Fibroblast of pulmonary artery (primary cell): ENCODE data around the gene TMEM182.
A peak's percentile ranks its signal among the peaks of the same experiment; 100 is the strongest.

Experiments
- DNase-seq: peaks from one replicate; pipeline ENCODE4 v3.0.0-alpha.2; 2010; ENCODE audit warnings: low read depth
- H3K4me3 ChIP-seq: replicated peaks from 2 replicates; pipeline ENCODE4 v1.5.1; 2011; ENCODE audit warnings: low read depth, mild to moderate bottlenecking, control low read depth, low read length, moderate library complexity
- TF ChIP-seq, protein P1 (sequence below): IDR thresholded peaks from 2 replicates; pipeline ENCODE4 v1.5.1; 2011; ENCODE audit warnings: mild to moderate bottlenecking, control low read depth, low read length, inconsistent platforms; ENCODE audit errors: missing control alignments

Gene TMEM182

GRCh38 chr2:102798181-102798580 is 36.4 kb downstream of the TMEM182 start:
- DNase-seq = no peak
- no peak overlapping the region for H3K4me3 ChIP-seq
- TF ChIP-seq, protein P1, sequence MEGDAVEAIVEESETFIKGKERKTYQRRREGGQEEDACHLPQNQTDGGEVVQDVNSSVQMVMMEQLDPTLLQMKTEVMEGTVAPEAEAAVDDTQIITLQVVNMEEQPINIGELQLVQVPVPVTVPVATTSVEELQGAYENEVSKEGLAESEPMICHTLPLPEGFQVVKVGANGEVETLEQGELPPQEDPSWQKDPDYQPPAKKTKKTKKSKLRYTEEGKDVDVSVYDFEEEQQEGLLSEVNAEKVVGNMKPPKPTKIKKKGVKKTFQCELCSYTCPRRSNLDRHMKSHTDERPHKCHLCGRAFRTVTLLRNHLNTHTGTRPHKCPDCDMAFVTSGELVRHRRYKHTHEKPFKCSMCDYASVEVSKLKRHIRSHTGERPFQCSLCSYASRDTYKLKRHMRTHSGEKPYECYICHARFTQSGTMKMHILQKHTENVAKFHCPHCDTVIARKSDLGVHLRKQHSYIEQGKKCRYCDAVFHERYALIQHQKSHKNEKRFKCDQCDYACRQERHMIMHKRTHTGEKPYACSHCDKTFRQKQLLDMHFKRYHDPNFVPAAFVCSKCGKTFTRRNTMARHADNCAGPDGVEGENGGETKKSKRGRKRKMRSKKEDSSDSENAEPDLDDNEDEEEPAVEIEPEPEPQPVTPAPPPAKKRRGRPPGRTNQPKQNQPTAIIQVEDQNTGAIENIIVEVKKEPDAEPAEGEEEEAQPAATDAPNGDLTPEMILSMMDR = no peak

DNA sequence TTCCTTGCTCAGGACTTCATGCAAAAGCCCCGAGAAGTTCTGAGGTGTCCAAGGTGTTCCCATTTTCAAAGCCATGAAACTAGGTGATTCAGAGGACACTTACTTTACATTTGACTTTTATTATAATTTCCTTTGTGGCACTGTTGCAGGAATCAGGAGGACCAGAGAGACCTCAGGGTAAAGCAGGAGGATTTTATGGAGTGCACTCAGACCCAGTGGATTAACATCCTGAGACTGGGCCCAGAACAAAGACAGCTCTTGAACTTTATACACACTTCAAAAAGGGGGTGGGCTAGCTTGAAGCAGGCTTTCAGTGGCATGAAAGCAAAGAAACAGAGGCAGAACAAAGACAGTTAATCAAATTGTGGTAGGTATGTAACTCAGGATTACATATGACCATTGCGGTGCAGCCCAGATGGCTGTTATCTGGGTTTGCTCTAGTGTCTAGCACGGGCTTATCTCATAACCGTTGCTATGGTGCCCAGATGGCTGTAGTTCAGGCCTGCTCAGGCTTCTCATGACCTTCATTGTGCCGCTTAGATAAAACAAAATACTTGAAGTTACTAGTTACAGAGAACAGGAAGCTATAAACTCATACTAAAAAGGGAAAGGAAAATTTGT is 39.4 kb downstream of the TMEM182 start:
- H3K4me3 ChIP-seq = no peak overlapping the region
- DNase-seq = peak; percentile 35
- TF ChIP-seq, protein P1 = no peak

DNA sequence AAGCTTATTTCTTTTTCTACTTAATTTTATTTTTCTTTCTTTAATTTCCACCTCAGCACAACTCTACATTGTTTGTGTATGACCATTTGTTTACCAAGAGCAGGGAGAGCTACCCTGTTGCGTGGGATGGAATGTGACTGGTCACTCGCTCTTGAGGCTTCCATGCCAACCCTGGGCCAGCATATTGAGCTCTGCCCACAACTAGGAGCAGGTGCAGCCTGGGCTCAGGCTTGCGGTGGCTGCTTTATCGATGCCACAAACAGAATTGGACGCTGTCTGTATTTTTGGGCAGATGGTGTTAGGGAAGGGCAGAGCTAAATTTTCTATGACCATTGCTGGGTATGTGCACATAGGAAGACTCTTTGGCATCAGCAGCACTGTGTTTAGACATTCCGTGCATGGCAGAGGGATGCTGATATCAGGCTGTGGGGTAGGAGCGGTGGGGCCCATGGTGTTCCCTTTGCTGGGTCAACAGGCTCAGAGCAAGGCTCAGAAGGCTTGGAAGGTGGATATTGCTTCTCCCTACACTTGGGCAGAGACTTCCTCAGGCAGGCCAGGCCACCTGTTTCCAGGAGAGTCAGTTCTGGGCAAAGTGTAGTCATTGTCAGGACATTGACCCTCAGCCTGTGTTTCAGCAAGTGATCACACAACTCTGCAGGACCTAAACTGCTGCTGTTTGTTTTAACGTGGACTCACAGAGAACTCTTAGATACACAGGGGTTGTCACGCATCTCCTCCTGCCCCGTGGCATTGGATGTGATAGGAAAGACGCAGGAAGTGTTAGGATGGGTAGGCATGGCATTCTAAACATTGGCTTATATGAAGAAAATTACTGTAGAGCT is 40.2 kb downstream of the TMEM182 start:
- TF ChIP-seq, protein P1 = no peak

GRCh38 chr2:102803041-102803896 is 41.4 kb downstream of the TMEM182 start:
- no peak overlapping the region for H3K4me3 ChIP-seq
- no peak for DNase-seq
- TF ChIP-seq, protein P1 = no peak

More for the DNA sequence above, 40.2 kb downstream of the TMEM182 start:
- DNase-seq = no peak
- H3K4me3 ChIP-seq = no peak overlapping the region

- TF ChIP-seq, protein P1 = no peak
- no peak overlapping the region for H3K4me3 ChIP-seq
- no peak for DNase-seq
Observed at GRCh38 chr2:102803897-102804217, 42.0 kb downstream of the TMEM182 start.

DNA sequence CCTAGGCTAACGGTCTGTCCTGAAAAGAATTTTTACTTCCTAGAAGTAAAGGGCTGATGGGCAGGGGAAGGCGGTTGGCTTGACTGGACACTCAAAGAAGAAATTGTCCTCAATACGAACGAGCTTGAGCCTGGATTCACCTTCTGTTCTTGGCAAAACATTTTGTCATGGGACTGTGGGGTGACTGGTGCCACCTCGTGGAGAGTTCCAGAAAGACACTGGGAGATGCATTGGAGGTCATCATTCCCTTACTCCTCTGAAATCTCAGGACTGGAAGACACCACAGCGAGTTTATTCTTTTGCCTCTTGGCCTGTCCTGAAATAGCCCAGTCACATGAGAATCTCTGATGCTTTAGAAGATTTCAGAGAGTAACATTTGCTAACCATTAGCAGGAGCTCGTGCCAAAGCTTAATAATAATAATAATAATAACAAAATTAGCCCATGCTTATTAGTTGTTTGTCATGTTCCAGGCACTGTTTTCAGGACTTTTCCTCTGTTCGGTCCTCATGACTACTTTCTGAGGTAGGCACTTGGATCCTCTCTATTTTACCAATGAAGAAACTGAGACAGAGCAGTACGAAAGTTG is 44.5 kb downstream of the TMEM182 start:
- TF ChIP-seq, protein P1 = peak; percentile 95
- DNase-seq = peak; percentile 79
- H3K4me3 ChIP-seq = no peak overlapping the region
